Stimulated activated CD8-positive, alpha-beta memory T cell treated with anti-CD3 and anti-CD28 coated beads, Interleukin-12 subunit alpha, Interleukin-12 subunit beta, amount 100 ng/mL, for 24 hours (primary cell): Measurements from ENCODE around the gene BMPR2.
"Not testable (repeated sequence)": the region's sequence is repeated elsewhere in the genome, so short reads cannot be mapped to it uniquely, and the experiment has no call there.

ENCODE experiments used
- DNase-seq: peaks from one replicate; pipeline ENCODE4 v3.0.0-alpha.2; 2020; ENCODE audit errors: extremely low read depth

The BMPR2 gene

GRCh38 chr2:202375609-202376408 is at the start of gene BMPR2:
Gene BMPR2, plus strand, starts transcription at chr2:202376327. Its CDS starts 1,148 bp downstream, at chr2:202377475.
- DNase-seq = peak; percentile 56

GRCh38 chr2:202327858-202328257 is 48.3 kb upstream of the BMPR2 start:
- DNase-seq = no peak

DNA sequence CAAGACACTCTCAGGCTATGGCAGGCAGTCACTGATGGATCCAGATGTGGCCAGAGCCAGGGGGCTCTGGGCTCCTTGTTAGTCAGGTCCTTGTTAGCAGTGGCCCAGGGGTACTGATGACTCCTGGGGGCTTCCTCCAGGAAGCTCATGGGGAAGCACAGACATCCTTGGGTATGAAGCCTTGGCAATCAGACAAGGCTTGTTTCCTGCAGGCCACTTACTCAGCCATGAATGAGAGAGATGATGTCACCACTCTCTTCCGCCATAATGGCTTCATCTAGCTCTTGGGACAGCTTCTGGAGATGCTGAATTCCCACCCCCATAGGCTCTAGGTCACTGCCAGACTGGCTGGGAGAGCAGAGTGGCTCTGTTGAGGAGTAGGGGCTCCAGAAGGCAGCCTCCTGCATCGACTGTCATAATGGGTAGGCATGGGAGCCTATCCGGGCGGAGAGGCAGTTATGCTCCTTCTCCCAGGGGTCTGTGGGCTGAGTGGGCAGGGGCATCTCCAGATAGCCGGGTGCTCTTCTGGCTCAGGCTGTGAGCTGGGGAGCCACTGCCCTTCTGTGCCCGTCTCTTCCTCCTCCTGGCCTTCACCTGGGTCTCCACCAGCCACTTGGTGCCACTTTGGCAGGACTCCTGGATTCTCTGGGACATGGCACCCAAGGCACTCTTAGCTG is 40.2 kb upstream of the BMPR2 start:
- DNase-seq = no peak

GRCh38 chr2:202337151-202337550 is 39.0 kb upstream of the BMPR2 start:
- DNase-seq = no peak

GRCh38 chr2:202337706-202338346 is 38.3 kb upstream of the BMPR2 start:
- no peak for DNase-seq

- DNase-seq = no peak
These were observed 36.9 kb upstream of the BMPR2 start for GRCh38 chr2:202339071-202339870.

DNA sequence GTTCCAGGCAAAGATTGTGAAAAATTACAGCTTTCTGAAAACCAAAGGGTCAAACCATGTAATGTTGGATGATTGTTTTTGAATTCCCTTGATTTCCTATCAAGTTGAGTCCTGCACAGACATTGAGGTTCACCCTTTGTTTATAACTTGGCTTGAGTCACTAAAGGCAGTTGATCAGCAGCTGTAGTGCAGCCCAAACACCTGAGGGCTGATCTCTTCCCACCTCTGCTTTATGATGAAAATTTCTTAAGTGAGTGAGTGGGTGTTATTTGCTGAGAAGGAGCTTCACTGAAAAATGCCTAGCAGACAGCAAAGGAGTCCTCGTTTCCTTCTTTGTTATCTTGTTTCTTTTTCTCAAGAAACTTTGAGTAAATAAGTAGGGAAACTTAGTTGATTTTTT is 31.9 kb upstream of the BMPR2 start:
- no peak for DNase-seq

- DNase-seq = no peak
These were observed 29.9 kb upstream of the BMPR2 start for GRCh38 chr2:202346180-202346579.

DNA sequence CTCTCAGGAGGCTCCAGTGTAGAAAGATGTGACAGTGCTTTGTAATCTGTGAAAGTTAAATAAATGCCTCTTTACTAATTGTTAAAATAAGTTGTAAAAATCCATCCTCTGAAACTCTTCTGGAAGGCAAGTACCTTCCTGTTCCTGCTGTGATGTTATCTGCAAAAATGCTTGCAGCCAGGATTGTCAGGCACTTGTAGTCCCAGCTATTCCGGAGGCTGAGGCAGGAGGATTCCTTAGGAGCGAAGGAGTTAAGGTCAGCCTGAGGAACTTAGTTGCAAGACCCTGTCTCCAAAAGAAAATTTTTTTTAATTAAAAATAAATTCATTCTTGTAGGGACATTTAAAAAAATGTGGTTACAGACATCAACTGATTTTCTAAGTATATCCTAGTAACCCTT is 22.7 kb upstream of the BMPR2 start:
- DNase-seq = no peak

- no peak for DNase-seq
These were observed 20.1 kb upstream of the BMPR2 start for GRCh38 chr2:202355993-202356505.

DNA sequence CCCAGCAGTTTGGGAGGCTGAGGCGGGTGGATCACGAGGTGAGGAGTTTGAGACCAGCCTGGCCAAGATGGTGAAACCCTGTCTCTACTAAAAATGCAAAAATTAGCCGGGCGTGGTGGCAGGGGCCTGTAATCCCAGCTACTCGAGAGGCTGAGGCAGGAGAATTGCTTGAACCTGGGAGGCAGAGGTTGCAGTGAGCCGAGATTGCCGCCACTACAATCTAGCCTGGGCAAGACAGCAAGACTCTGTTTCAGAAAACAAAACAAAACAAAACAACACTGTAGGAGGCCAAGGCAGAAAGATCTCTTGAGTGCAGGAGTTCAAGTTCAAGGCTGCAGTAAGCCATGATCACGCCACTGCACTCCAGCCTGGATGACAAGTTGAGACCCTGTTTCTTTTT is 17.2 kb upstream of the BMPR2 start:
- DNase-seq = not testable (repeated sequence)

- no peak for DNase-seq
These were observed 15.5 kb upstream of the BMPR2 start for GRCh38 chr2:202360646-202361045.

- no peak for DNase-seq
These were observed 15.0 kb upstream of the BMPR2 start for GRCh38 chr2:202361108-202361507.

DNA sequence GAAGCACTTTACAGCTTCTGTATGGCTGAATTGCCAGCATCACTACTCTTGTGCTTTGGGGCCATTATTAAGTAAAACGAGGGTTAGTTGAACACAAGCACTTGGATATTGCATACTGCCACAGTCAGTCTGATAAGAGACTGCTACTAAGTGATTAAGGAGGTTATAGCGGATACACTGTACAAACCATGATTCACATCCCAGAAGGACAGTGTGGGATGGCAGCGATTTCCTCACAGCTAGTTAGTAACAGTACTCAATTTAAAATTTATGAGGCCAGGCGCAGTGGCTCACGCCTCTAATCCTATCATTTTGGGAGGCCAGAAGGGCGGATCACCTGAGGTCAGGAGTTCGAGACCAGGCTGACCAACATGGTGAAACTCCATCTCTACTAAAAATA is 2.6 kb upstream of the BMPR2 start:
- DNase-seq = no peak

DNA sequence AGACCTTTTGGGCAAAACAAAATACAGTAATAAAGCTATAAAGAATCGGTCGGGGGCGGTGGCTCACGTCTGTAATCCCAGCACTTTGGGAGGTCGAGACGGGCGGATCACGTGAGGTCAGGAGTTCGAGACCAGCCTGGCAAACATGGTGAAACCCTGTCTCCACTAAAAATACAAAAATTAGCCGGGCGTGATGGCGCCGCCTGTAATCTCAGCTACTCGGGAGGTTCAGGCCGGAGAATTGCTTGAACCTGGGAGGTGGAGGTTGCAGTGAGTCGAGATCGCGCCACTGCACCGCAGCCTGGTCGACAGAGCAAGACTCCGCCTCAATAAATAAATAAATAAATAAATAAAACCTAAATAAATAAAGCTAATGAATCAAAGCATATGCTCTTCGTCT is 1.7 kb upstream of the BMPR2 start:
- not testable (repeated sequence) for DNase-seq

DNA sequence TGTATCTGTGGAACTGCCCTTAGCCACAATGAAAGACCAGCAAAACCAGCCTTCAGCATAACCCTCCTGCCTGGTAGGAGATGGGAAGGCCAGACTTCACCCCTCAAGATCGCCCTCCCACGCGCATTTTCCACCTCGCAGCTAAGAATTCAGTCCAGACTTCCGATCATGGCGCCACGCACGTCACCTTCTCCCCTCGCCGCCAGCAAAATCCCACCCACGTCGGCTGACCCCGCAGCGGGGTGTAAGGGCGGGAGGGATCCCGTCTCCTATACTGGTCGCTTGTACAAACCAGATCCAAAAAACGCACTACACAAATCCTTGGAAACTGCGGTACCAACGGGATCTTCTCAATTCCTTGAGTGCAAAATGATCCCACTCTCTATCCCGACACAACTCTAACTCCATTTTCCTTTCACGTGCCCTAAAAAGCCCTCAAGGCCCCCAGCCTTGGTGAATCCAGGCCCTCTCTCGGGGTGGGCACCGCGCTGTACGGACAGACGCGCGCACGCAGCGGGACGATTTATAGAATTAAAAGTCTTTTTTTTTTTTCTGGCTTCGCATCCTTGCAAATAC is 1.0 kb upstream of the BMPR2 start:
- DNase-seq = no peak

DNA sequence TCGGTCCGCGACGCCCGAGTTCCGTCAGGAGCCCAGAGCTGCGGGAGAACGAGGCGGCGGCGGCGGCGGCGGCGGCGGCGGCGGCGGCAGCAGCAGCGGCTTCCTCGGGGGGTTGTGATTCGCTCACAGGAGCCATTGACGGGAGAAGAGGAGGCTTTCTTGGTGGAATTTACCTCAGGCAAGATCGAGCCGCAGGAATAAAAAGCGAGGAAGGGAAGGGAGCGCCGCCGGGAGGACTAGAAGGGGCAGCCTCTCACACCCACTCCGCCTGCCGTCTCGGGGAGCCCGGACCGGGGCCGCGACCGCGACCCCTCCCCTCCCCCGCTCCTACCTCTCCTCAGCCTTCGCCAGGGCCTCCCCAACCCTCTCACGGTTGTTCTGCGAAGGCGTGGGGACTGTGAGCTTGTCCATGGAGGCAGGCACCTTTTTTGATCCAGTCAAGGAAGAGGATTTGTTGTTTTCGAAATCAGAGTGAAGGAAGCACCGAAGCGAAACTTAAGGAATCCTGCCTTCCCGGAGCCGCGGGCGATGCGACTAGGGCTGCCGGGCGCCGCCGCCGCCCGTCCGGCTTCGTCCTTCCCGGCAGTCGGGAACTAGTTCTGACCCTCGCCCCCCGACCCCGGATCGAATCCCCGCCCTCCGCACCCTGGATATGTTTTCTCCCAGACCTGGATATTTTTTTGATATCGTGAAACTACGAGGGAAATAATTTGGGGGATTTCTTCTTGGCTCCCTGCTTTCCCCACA is 506 bp downstream of the BMPR2 start:
- DNase-seq = peak; percentile 11

- DNase-seq = no peak
These were observed 1.2 kb downstream of the BMPR2 start for GRCh38 chr2:202377207-202377761.

DNA sequence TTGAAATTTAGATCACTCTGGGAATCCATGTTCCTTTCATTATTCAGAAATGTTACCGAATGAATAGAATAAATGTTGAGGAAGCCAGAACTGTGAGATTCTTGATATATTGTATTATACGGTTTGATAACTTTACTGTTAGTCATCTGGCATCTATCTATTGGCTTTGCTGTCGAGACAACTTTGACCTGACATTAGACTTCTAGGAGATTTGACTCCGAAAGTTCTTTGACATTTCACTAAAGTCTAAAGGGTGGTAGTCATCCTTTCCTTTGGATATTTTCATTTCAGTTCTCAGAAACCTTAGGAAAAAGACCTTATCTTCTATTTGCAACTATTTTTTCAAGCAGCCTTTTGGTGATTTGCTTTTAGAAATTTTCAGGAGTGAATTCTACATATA is 1.9 kb downstream of the BMPR2 start:
- DNase-seq = no peak

DNA sequence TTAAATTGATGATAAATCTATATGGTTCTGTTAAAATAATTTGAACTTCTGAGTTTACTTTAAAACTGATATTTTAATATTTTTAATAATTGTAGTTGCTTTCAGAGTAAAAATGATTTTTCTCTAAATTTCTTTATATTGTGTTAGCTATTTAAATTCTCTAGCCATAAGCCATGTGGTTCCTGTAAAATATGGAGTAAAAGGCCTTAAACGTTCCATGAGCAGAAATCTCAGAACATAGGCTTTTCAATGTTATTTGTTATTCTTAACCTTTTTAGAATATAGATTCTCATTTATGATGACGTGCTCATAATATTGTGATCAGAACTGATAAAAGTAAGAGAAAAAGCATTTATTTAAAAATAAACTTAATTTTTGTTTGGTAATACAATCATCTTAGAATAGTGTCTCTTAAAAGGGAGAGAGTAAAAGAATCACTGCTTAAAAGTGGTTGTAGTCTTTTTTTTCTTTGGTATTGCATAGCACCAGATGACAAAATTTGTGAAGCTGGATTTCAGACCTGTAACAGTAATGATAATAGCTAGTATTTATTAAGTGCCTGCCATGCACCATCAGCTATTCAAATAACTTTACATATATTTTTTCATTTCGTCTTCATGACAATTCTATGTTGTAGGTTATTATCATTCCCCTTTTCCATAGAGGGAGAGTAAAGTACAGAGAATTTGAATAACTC is 2.7 kb downstream of the BMPR2 start:
- no peak for DNase-seq
